Measurements from ENCODE around the gene GRB2.
"Not testable (repeated sequence)": the region's sequence is repeated elsewhere in the genome, so short reads cannot be mapped to it uniquely, and the experiment has no call there.

Gene GRB2

DNA sequence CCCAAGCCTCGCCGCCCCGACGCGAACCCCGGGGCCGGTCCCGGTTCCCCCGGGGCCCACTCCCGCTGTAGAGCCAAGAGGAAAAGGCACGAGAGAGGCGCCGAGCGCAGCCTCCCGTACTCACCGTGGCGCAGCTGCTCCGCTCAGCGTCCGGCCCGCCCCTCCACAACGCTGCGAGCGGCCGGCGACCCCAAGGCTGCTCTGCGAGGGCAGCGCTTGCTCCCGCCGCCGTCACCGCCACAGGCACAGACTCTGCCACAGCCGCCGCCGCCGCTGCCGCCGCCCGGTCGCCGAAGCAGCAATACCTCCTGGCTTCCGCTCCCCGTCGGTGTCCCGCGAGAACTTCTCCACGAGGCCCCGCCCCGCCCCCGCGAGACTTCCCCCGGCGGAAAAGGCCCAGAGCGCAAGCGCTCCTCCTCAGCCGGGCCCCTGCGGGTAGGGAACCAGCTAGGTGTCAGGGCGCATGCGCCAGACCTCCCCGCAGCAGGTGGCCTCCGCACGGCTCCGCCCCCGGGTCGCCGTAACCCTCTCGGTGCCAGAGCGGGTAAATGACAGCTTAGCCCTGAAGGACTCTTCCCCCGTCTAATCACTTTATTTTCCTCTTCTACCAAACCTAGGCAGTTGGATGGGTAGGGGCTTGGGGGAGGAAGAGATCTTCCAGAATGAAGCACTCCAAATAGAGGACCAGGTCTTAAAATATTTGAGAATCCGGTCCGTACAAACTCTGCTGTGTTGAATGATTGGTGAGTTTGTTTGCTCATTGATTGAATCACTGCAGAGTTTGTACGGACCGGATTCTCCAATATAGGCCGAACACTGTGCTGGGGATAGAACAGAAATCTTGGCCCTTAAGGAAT lies at the start of gene GRB2:
TSS of gene GRB2 (minus strand) at position 314 of the 857 bp plus-strand sequence. CDS start 12,050 bp downstream, outside the sequence.
- peak; percentile 99 to 100 for DNase-seq (ENCODE audit: low read depth in 2 of 2)

DNA sequence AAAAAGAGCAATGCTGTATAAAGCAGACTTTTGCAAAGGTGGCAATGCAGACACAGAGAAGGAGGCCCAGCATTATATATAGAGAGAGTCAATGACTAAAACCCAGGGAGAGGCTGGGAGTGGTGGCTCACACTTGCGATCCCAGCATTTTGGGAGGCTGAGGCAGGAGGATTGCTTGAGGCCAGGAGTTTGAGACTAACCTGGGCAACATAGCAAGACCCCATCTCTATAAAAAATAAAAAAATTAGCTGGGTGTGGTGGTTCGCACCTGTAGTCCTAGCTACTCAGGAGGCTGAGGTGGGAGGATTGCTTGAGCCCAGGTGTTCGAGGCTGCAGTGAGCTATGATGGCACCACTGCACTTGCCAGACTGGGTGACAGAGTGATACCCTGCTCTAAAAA lies 49.2 kb upstream of the GRB2 start:
- DNase-seq (ENCODE audit: low read depth in 2 of 2): not testable (repeated sequence)

DNA sequence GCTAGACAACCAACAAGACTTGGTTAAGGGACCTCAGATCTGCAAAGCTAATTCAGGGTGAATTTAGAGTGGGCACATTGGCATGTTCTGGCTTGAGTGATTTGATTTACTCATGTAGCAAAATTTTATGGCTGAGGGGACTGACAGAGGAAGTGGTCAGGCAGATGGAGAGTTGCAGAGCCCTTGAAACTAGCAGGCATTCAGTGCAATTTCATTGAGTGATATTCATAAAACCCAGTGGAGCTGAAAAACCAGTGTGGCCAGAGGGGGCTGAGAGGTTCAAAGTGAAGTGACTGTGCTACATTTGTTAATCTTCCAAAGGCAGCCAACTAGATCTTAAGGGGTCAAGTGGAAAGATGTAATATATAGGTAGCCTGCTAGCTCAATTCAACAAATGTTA lies 48.7 kb upstream of the GRB2 start:
- no peak for DNase-seq (ENCODE audit: low read depth in 2 of 2)

DNA sequence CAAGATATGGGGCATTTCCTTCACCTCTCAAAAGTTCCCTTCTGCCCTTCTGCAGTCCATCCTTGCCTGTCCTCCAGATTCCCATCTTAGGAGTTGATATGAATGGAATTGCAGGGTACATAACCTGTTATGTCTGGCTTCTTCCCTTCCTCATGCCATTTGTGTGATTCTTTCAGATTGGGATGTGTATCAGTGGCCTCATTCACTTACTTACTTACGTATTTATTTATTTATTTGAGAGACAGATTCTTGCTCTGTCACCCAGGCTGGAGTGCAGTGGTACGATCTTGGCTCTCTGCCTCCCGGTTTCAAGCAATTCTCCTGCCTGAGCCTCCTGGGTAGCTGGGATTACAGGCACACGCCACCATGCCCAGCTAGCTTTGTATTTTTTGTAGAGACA lies 44.8 kb upstream of the GRB2 start:
- DNase-seq (ENCODE audit: low read depth in 2 of 2): no peak

DNA sequence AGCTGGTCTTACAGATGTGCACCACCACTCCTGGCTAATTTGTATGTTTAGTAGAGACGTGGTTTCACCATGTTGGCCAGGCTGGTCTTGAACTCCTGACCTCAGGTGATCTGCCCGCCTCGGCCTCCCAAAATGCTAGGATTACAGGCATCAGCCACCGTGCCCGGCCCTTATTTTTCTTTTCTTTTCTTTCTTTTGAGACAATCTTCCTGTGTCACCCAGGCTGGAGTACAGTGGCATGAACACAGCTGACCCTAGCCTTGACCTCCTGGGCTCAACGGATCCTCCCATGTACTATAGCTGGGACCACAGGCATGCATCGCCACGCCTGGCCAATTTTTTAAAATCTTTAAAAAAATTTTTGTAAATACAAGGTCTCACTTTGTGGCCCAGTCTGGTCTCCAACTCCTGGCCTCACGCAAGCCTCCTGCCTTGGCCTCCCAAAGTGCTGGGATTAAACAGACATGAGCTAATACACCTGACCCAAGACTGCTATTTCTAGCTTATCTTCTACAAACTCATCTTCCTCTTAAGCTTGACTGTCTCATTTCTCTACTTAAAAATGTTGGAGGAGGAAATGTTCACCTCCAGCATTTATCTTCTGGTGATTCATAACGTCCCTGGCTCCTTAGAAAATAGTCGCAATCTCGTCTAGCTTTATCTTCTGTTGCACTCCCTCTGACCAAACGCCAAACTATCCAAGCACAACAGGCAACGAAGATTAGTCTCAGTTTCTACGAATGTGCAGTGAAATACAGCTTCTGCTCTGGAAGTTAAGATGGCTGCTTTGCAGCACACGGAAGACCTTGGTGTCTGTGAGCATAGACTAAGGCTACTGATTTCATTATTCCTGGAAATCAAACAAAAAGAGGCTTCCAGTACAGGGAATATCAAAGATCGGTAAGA lies 42.7 kb upstream of the GRB2 start:
- no peak for DNase-seq (ENCODE audit: low read depth in 2 of 2)

DNA sequence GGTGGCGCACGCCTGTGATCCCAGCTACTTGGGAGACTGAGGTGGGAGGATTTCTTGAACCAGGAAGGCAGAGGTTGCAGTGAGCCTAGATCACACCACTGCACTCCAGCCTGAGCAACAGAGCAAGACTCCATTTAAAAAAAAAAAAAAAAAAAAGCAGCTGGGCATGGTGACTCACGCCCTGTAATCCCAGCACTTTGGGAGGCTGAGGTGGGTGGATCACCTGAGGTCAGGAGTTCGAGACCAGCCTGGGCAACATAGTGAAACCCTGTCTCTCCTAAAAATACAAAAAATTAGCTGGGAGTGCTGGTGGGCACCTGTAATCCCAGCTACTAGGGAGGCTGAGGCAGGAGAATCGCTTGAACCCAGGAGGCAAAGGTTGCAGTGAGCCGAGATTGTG lies 40.4 kb upstream of the GRB2 start:
- DNase-seq (ENCODE audit: low read depth in 2 of 2): not testable (repeated sequence)

DNA sequence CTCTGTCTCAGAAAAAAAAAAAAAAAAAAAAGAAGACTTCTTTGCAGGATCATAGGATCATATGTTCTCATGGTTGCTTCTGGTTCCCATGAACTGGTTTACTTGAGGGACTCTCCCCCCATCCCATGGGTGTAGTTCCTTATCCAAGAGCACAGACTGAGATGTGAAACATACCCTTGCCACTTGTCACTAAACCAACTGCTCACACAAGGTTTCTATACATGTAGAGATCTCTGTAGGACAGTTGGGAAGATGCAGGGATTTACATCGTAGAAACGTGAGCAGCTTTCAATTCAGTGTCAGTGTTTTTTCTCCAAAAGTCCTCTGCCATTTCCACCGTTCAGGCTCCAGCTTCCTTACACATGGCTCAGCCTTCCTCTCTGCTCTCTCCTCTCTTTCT lies 39.8 kb upstream of the GRB2 start:
- DNase-seq (ENCODE audit: low read depth in 2 of 2): no peak

DNA sequence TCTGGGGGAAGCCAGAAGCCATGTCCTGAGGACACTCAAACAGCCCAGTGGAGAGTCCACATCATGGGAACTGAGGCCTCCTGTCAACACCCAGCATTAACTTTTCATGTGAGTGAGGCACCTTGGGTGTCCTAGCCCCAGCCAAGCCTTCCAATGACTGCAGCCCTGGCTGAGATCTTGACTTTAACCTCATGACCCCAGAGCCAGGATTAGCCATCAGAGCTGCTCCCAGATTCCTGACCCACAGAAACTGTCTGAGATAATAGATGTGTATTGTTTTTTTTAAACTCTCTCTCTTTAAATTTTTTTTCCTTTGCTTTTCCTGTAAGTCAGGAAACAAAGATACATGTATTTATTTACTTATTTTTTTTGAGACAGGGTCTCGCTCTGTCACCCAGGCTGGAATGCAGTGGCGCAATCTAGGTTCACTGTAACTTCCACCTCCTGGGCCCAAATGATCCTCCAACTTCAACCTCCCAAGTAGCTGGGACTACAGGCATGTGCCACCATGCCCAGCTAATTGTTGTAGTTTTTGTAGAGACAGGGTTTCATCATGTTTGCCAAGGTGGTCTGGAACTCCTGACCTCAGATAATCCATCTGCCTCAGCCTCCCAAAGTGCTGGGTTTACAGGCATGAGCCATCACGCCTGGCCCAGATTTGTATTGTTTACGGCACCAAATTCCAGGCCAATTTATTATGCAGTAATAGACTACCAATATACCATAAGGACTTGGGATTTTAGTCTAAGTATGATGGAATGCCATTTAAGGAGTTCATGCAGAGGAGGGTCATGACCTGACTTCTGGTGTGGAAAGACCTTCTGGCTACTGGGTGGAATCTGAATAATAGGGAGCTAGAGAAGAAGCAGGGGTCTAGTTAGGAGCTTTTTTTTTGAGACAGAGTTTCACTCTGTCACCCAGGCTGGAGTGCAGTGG lies 37.0 kb upstream of the GRB2 start:
- DNase-seq (ENCODE audit: low read depth in 2 of 2): no peak

DNA sequence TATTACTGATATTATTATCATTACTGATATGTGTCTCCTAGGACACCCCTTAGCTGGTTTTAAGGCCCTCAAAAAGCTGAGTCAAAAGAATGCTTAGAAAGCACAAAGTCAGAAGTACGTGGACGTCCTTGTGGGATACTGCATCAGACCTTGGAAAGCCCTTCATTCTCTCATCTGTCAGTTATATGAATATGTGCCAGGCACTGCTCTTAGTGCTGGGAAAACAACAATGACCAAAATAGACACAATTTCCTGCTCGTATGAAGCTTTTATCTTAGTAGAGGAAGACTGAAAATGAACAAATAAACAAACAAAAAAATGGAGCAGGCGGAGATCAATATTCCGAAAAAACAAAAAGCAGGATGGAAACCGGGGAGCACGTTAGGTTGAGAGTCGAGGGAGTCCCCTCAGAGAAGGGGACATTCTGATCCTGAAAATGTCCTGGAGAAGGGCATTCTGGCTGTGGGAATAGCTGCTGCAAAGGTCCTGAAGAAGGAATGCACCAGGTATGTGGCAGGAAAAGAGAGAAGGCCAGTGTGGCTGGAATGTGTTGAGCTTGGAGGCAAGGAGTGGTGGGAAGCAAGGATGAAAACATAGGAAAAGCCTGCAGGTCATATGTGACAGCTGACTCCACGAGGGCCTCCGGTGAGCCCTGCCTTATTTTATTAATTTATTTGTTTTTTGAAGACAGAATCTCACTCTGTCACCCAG lies 35.4 kb upstream of the GRB2 start:
- no peak for DNase-seq (ENCODE audit: low read depth in 2 of 2)

DNA sequence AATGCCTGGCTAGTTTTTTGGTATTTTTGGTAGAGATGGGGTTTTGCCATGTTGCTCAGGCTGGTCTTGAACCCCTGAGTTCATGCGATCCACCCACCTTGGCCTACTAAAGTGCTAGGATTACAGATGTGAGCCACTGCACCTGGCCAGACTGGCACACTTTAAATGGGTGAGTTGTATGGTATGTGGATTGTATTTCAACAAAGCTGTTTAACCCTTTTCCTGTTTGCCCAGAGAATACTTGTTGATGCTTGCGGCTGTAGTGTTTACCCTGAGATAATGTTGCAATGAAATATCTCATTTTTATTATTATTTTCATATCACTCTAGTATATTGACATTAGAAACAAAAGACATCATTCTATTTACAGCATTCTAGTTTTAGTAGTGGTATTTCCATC lies 33.8 kb upstream of the GRB2 start:
- no peak for DNase-seq (ENCODE audit: low read depth in 2 of 2)

DNA sequence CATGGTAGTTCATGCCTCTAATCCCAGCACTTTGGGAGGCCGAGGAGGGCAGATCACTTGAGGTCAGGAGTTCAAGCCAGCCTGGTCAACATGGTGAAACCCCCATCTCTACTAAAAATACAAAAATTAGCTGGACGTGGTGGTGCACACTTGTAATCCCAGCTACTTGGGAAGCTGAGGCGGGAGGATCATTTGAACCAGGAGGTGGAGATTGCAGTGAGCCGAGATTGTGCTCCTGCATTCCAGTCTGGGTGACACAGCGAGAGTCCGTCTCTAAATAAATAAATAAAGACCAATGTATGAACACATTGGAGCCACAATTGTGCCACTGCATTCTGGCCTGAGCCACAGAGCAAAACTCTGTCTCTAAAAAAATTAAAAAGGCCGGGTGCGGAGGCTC lies 31.9 kb upstream of the GRB2 start:
- DNase-seq (ENCODE audit: low read depth in 2 of 2): not testable (repeated sequence)

DNA sequence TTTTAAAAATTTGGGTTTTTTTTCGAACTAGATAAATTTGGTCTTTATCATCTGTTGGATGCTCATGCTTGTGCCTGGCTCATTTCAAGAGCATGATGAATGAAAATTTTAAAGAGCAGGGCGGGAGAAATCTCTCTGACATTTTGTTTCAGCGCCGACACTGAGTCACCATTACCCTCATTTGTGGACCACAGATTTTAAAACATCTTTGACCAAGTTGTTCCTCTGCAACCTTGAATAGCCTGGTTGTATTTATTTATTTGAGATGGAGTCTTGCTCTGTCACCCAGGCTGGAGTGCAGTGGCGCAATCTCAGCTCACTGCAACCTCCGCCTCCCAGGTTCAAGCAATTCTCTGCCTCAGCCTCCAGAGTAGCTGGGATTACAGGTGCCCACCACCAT lies 29.0 kb upstream of the GRB2 start:
- DNase-seq (ENCODE audit: low read depth in 2 of 2): not testable (repeated sequence)

DNA sequence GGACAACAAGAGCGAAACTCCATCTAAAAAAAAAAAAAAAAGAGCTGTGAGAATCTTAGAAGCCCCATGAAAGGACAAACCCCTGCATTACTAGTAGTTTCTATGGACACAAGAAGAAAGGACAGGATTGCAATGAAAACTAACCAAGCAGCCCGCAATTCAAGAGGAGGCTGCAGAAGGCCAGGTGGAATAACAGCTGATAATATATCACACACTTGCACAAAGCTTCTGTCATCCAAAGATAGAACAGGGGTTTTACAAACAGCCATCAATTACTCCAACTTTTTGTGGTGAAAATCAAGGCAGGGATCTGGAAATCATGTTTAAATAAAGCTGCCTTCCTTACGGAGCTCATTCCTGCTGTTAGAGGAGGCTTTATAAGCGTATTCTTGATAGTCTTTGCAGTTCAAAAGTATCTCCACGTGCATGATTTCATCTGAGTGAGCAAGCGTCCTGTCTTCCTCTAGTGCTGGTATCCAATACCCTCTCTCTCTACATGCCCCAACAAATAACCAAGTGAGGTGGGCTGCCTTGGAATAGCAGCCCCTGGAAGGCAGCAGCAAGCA lies 27.8 kb upstream of the GRB2 start:
- no peak for DNase-seq (ENCODE audit: low read depth in 2 of 2)

DNA sequence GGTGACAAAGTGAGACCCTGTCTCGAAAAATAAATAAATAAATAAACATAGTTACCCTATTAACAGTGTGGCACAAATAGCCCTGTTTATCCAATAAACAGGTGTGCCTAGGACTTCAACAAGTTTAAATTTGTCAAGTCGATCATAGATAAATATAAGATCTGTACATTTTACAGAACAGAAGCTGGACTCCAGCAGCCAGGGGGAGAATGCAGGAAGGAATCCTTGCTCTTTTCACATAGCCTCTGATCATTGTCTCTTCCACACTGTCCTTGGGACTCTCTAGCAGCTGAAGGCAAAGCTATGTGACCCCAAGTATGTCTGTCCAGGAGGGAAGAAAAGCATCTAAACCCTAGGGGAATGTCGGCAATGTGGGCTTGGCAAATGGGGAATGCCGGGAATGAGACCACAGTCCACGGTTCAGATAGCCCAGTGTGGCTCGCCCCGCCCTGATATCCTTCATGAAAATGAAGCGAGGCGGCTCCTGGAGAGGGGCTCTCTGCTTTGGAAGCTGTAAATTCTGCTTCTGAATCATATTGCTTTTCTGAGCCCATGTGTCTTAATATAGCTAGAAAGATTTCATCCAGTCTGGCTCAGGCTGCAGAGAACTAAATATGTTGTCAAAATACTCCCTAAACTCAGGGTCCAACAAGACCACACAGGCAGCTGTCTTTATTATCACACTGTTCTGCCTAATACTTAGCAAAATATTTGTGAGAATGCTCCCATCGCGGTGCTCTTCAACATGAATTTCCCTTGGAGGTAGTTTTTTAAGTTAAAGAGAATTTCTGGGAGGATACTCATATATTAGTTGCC lies 24.9 kb upstream of the GRB2 start:
- no peak for DNase-seq (ENCODE audit: low read depth in 2 of 2)

DNA sequence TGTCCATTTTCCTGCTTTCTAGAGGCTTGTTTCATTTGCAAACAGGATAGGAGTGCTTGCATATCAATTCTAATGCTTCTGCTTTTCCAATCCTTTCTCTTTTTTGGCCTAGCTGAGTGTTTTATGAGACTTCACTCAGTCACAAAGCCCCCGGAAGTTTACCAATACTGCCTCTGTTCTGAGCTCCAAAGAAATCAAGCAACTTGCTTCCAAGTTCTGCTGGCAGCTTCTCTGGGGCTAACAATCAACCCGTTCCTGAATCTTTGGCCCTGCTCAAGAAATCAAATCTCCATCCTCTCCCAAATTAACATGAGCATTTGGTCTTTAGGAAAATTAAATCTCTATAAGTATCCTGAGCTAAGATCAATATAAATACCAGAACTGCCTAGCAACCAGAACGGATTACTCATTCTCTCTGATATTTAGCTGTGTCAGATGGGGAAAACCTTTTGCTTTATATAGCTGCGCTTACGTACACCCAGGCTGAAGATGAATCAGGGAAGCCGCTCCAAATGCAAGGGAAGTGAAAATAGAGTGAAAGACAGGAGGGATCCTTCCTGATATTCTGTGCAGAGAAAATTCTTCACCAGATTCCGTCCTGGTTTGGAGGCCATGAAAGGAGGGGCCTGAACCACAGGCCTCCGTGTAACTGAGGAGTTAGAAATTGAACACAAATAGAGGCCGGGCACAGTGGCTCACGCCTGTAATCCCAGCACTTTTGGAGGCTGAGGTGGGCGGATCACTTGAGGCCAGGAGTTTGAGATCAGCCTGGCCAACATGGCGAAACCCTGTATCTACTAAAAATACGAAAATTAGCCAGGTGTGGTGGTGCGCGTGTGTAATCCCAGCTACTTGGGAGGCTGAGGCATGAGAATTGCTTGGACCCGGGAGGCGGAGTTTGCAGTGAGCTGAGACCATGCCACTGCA lies 23.3 kb upstream of the GRB2 start:
- DNase-seq (ENCODE audit: low read depth in 2 of 2): no peak

DNA sequence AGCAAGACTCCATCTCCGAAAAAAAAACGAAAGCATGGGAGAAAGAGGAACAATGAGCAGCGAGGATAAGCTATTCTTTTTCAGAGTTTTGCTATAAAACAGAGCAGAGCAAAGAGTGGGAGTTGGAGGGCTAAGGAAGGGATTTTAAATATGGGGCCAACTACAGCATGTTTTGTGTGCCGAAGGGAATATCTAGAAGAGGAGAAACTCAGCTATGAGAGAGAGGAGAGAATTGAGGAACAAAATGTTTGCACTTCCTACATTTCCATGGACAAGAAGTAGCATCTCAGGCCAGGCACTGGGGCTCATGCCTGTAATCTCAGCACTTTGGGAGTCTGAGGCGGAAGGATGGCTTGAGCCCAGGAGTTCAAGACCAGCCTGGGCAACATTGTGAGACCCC lies 13.1 kb upstream of the GRB2 start:
- no peak for DNase-seq (ENCODE audit: low read depth in 2 of 2)

DNA sequence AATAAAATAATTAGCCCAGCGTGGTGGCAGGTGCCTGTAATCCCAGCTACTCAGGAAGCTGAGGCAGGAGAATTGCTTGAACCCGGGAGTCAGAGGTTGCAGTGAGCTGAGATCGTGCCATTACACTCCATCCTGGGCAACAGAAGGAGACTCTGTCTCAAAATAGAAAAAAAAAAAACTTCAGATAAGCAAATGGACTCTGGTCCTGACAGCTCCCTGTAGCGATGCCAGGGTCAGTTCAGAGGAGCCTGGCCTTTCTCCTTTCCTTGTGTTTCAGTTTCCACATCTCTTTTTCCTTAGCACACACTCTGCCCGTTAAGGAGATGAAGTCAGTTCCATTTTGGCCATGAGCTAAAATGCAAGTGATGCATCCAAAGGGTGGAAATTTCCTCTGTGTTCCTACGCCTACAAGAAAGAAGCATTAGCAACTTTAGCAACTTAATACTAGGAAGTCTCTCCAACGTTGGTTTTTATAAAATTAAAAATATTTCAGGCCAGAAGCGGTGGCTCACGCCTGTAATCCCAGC lies 11.6 kb upstream of the GRB2 start:
- DNase-seq (ENCODE audit: low read depth in 2 of 2): no peak

DNA sequence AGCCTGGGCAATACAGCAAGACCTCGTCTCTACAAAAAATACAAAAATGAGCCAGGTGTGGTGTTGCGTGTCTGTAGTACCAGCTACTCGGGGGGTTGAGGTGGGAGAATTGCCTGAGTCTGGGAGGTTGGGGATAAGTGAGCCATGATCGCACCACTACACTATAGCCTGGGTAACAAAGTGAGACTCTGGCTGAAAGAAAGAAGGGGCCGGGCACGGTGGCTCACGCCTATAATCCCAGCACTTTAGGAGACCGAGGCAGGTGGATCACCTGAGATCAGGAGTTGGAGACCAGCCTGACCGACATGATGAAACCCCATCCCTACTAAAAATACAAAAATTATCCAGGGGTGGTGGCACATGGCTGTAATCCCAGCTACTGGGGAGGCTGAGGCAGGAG lies 10.5 kb upstream of the GRB2 start:
- no peak for DNase-seq (ENCODE audit: low read depth in 2 of 2)

Measured in stimulated activated CD4-positive, alpha-beta T cell treated with anti-CD3 and anti-CD28 coated beads, Interleukin-15, amount 100 ng/mL, for 48 hours (primary cell).